B cell (primary cell): Measurements from ENCODE around the gene WNT3A. TPM values are rescaled to one million over a fixed set of nuclear protein-coding genes. Genes with fewer than 3 reads are reported as not detected.

Experiments
- ATAC-seq: fragments of 200-7000 bp; cut with Tn5 transposase; one replicate; pipeline ENCODE4 v1.10.0; 2021; ENCODE audit warnings: low read depth, mild to moderate bottlenecking, moderate number of reproducible peaks, moderate library complexity
- CTCF ChIA-PET: fragments of 350-600 bp; sonication (Branson Sonifier 250); formaldehyde crosslinking; loops from one replicate; lab custom pipeline; 2021; ENCODE audit warnings: antibody characterized with exemption, inconsistent platforms; lab: Charles Lee
- POLR2A ChIA-PET: fragments of 350-600 bp; sonication (Branson Sonifier 250); formaldehyde crosslinking; loops from one replicate; lab custom pipeline; 2021; ENCODE audit warnings: antibody characterized with exemption; lab: Charles Lee
- DNase-seq: peaks from one replicate; pipeline ENCODE4 v3.0.0; 2013
- H2AFZ ChIP-seq: 2 replicates; pipeline ENCODE4 v1.6.1; 2012; ENCODE audit warnings: mild to moderate bottlenecking, low read depth, low read length; ENCODE audit not compliant: insufficient read depth, poor library complexity, severe bottlenecking
- H3K27ac ChIP-seq, 2 donors: 1 replicate in 1 of 2; 2 replicates in 1 of 2; pipeline ENCODE4 v1.5.1; 2012 to 2013; ENCODE audit warnings: low read length in 2 of 2, mild to moderate bottlenecking in 2 of 2, moderate library complexity in 1 of 2
- H3K27me3 ChIP-seq, 4 experiments: fragments of 200-600 bp in 1 of 4; sonication (generic) in 1 of 4; replicated peaks in 1 of 4; 1 replicate in 2 of 4; 2 replicates in 2 of 4; pipeline versions ENCODE4 v1.6.1 to v1.7.0; 2013 to 2016; ENCODE audit warnings: low read length in 3 of 4, mild to moderate bottlenecking in 2 of 4, mixed read lengths in 1 of 4, moderate library complexity in 1 of 4; ENCODE audit not compliant: insufficient read depth in 4 of 4, control insufficient read depth in 3 of 4; ENCODE audit errors: control extremely low read depth in 1 of 4
- H3K36me3 ChIP-seq, 2 experiments: replicated peaks in 1 of 2; 1 replicate in 1 of 2; 2 replicates in 1 of 2; pipeline versions ENCODE4 v1.6.1 to v1.7.1; 2013; ENCODE audit warnings: low read length in 1 of 2; ENCODE audit not compliant: insufficient read depth in 2 of 2, control insufficient read depth in 1 of 2; ENCODE audit errors: control extremely low read depth in 1 of 2, extremely low read depth in 1 of 2
- H3K4me1 ChIP-seq, 2 donors: fragments of 200-600 bp in 1 of 2; sonication (generic) in 1 of 2; 1 replicate in 1 of 2; 2 replicates in 1 of 2; pipeline versions ENCODE4 v1.5.1 to v1.6.1; 2013 to 2017; ENCODE audit warnings: low read length in 2 of 2; ENCODE audit not compliant: control insufficient read depth in 2 of 2, insufficient read depth in 2 of 2
- H3K4me2 ChIP-seq: replicated peaks from 2 replicates; pipeline ENCODE3; 2012; ENCODE audit warnings: mild to moderate bottlenecking, low read depth, low read length; ENCODE audit not compliant: poor library complexity, severe bottlenecking
- H3K4me3 ChIP-seq, 5 experiments: fragments of 200-600 bp in 1 of 5; sonication (generic) in 1 of 5; 1 replicate in 3 of 5; 2 replicates in 2 of 5; pipeline versions ENCODE4 v1.5.1 to v1.7.0; 2011 to 2016; ENCODE audit warnings: low read length in 4 of 5, mild to moderate bottlenecking in 4 of 5, low read depth in 2 of 5, control low read depth in 1 of 5, moderate library complexity in 1 of 5; ENCODE audit not compliant: insufficient read depth in 1 of 5; ENCODE audit errors: control extremely low read depth in 1 of 5, extremely low read depth in 1 of 5
- H3K79me2 ChIP-seq: fragments of 200-600 bp; sonication (generic); one replicate; pipeline ENCODE4 v1.6.0; 2016; ENCODE audit warnings: low read length; ENCODE audit not compliant: control insufficient read depth, insufficient read depth
- H3K9ac ChIP-seq: fragments of 200-600 bp; sonication (generic); 2 replicates; pipeline ENCODE4 v1.6.1; 2017; ENCODE audit warnings: mild to moderate bottlenecking, low read length, moderate library complexity
- H3K9me3 ChIP-seq, 3 donors: one replicate each; pipeline versions ENCODE4 v1.6.1 to v1.7.1; 2013; ENCODE audit warnings: low read length in 2 of 3; ENCODE audit not compliant: control insufficient read depth in 2 of 3, insufficient read depth in 1 of 3; ENCODE audit errors: control extremely low read depth in 1 of 3
- H4K20me1 ChIP-seq: 2 replicates; pipeline ENCODE4 v1.6.0; 2012; ENCODE audit warnings: mild to moderate bottlenecking, low read length; ENCODE audit not compliant: insufficient read depth, control insufficient read depth, poor library complexity, severe bottlenecking
- H3K27ac Mint-ChIP-seq: one replicate; pipeline ENCODE4 v1.8.0; 2021; ENCODE audit warnings: mixed read lengths
- H3K27me3 Mint-ChIP-seq: one replicate; pipeline ENCODE4 v1.8.0; 2021; ENCODE audit warnings: mixed read lengths
- H3K4me1 Mint-ChIP-seq: one replicate; pipeline ENCODE4 v1.8.0; 2021; ENCODE audit warnings: mixed read lengths
- H3K4me3 Mint-ChIP-seq: one replicate; pipeline ENCODE4 v1.8.0; 2021; ENCODE audit warnings: mixed read lengths
- H3K9me3 Mint-ChIP-seq: one replicate; pipeline ENCODE4 v1.8.0; 2022; ENCODE audit warnings: mixed read lengths; ENCODE audit not compliant: insufficient read depth
- EZH2 ChIP-seq: IDR thresholded peaks from 2 replicates; pipeline ENCODE4 v1.6.1; 2012; ENCODE audit warnings: borderline replicate concordance, low read depth, mild to moderate bottlenecking, moderate library complexity, low read length; ENCODE audit not compliant: insufficient read depth, poor library complexity, severe bottlenecking
- WGBS: methylation state at CpG from one replicate; pipeline ENCODE4 v1.1.5; 2013; ENCODE audit warnings: missing lambda C conversion rate; ENCODE audit not compliant: insufficient coverage; 5-methylcytosine and 5-hydroxymethylcytosine counted together
- intact Hi-C: fragments of 100-400 bp; cut with micrococcal nuclease; formaldehyde crosslinking; loops from one replicate; pipeline ENCODE4 v1.10.0; 2022
- polyA plus RNA-seq: library from polyadenylated mRNA; depleted of rRNA; stranded (reverse); fragments of >200 nt; gene quantifications from 2 replicates; pipeline ENCODE4 v1.2.3, GENCODE V29; 2012
- total RNA-seq, 2 donors: library from RNA; stranded (reverse); fragments of 120-200 nt in 1 of 2; gene quantifications; 1 replicate in 1 of 2; 2 replicates in 1 of 2; pipeline versions ENCODE4 v1.2.3 to v1.2.4, GENCODE V29; 2013 to 2022
- TF ChIP-seq, protein P1 (sequence below): fragments of 200-600 bp; IDR thresholded peaks from one replicate; pipeline ENCODE4 v1.8.0; 2022; ENCODE audit warnings: antibody characterized with exemption, mild to moderate bottlenecking

The WNT3A gene
- total and polyA plus RNA-seq, 2 donors (not counting 1 experiment from before 2014, with no cell fraction given), result 0.03 TPM; not detected in 1

DNA sequence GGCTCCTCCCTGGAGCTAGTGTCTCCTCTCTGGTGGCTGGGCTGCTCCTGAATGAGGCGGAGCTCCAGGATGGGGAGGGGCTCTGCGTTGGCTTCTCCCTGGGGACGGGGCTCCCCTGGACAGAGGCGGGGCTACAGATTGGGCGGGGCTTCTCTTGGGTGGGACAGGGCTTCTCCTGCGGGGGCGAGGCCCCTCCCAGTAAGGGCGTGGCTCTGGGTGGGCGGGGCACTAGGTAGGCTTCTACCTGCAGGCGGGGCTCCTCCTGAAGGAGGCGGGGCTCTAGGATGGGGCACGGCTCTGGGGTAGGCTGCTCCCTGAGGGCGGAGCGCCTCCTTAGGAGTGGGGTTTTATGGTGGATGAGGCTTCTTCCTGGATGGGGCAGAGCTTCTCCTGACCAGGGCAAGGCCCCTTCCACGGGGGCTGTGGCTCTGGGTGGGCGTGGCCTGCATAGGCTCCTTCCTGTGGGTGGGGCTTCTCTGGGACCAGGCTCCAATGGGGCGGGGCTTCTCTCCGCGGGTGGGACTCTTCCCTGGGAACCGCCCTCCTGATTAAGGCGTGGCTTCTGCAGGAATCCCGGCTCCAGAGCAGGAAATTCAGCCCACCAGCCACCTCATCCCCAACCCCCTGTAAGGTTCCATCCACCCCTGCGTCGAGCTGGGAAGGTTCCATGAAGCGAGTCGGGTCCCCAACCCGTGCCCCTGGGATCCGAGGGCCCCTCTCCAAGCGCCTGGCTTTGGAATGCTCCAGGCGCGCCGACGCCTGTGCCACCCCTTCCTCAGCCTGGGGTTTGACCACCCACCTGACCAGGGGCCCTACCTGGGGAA lies 53.0 kb downstream of the WNT3A start:
- H3K4me3 ChIP-seq, result peak overlapping the region in 4 of 5 experiments; percentile 15 to 51 (median 38)
- 11% methylated on average over 32 of the region's 33 CpGs for WGBS
- ChIA-PET CTCF (no interaction called here), POLR2A (interaction anchor here (0.7 kb wide), 1 partner anchor 55 kb away, joined by 6 read pairs; no protein-coding TSS in a partner anchor)
- peak overlapping the region; percentile 77 for H3K4me2 ChIP-seq
- H3K36me3 ChIP-seq, result no peaks in the 10 kb centered on the region
- DNase-seq (peak; percentile 68), ATAC-seq (peak; percentile 68)
- peaks cover 21% of the 10 kb centered on the region for H3K27me3 Mint-ChIP-seq
- H4K20me1 ChIP-seq, result no peaks in the 10 kb centered on the region
- no peak for TF ChIP-seq EZH2
- peaks cover 23 to 35% of the 10 kb centered on the region in 2 donors for H3K4me1 ChIP-seq
- H3K27ac Mint-ChIP-seq, result no peak overlapping the region
- peaks cover 0 to 71% (median 42%) of the 10 kb centered on the region in 4 experiments for H3K27me3 ChIP-seq
- no peaks in the 10 kb centered on the region for H3K79me2 ChIP-seq
- peak overlapping the region; percentile 45 for H3K9ac ChIP-seq
- H2AFZ ChIP-seq, result peak overlapping the region; percentile 50
- no peaks in the 10 kb centered on the region for H3K9me3 Mint-ChIP-seq
- H3K9me3 ChIP-seq, result peaks cover 0 to 49% (median 0%) of the 10 kb centered on the region in 3 donors
- peaks cover 10% of the 10 kb centered on the region for H3K4me1 Mint-ChIP-seq
- peak overlapping the region; percentile 61 for H3K4me3 Mint-ChIP-seq
- no peak overlapping the region for H3K27ac ChIP-seq
- intact Hi-C loops, result no loop called here

DNA sequence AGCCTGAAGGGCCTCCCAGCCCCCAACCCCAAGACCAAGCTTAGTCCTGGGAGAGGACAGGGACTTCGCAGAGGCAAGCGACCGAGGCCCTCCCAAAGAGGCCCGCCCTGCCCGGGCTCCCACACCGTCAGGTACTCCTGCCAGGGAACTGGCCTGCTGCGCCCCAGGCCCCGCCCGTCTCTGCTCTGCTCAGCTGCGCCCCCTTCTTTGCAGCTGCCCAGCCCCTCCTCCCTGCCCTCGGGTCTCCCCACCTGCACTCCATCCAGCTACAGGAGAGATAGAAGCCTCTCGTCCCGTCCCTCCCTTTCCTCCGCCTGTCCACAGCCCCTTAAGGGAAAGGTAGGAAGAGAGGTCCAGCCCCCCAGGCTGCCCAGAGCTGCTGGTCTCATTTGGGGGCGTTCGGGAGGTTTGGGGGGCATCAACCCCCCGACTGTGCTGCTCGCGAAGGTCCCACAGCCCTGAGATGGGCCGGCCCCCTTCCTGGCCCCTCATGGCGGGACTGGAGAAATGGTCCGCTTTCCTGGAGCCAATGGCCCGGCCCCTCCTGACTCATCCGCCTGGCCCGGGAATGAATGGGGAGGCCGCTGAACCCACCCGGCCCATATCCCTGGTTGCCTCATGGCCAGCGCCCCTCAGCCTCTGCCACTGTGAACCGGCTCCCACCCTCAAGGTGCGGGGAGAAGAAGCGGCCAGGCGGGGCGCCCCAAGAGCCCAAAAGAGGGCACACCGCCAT lies 53.8 kb downstream of the WNT3A start:
- no peak for TF ChIP-seq EZH2
- TF ChIP-seq, protein P1, sequence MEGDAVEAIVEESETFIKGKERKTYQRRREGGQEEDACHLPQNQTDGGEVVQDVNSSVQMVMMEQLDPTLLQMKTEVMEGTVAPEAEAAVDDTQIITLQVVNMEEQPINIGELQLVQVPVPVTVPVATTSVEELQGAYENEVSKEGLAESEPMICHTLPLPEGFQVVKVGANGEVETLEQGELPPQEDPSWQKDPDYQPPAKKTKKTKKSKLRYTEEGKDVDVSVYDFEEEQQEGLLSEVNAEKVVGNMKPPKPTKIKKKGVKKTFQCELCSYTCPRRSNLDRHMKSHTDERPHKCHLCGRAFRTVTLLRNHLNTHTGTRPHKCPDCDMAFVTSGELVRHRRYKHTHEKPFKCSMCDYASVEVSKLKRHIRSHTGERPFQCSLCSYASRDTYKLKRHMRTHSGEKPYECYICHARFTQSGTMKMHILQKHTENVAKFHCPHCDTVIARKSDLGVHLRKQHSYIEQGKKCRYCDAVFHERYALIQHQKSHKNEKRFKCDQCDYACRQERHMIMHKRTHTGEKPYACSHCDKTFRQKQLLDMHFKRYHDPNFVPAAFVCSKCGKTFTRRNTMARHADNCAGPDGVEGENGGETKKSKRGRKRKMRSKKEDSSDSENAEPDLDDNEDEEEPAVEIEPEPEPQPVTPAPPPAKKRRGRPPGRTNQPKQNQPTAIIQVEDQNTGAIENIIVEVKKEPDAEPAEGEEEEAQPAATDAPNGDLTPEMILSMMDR, result no peak
- ChIA-PET POLR2A (no interaction called here), CTCF (no interaction called here)
- WGBS, result 13% methylated on average over 26 of the region's 34 CpGs
- H3K27ac Mint-ChIP-seq, result no peak overlapping the region
- DNase-seq (peak; percentile 27), ATAC-seq (no peak)
- H3K9me3 Mint-ChIP-seq, result no peaks in the 10 kb centered on the region
- Histone ChIP-seq H3K36me3 (no peaks in the 10 kb centered on the region), H3K9ac (peak overlapping the region; percentile 45), H3K79me2 (no peaks in the 10 kb centered on the region), H3K9me3 (peaks cover 0 to 51% (median 0%) of the 10 kb centered on the region in 3 donors), H3K27me3 (peaks cover 0 to 78% (median 46%) of the 10 kb centered on the region in 4 experiments), H3K4me1 (peaks cover 23 to 35% of the 10 kb centered on the region in 2 donors), H4K20me1 (no peaks in the 10 kb centered on the region), H3K4me3 (peak overlapping the region in 1 of 5 experiments; percentile 51), H2AFZ (peak overlapping the region; percentile 19), H3K27ac (no peak overlapping the region), H3K4me2 (peak overlapping the region; percentile 77)
- peaks cover 24% of the 10 kb centered on the region for H3K27me3 Mint-ChIP-seq
- peak overlapping the region; percentile 53 for H3K4me3 Mint-ChIP-seq
- intact Hi-C loops, result no loop called here
- peaks cover 10% of the 10 kb centered on the region for H3K4me1 Mint-ChIP-seq
